Testis (tissue), 2 donors: ENCODE results near the gene SOBP.

Experiments
- POLR2A ChIP-seq: fragments of 450-650 bp; IDR thresholded peaks from one replicate; pipeline ENCODE4 v1.6.1; 2017; ENCODE audit warnings: antibody characterized with exemption, mild to moderate bottlenecking, moderate library complexity
- TF ChIP-seq, protein P1 (sequence below), 3 experiments: fragments of 450-650 bp in 2 of 3; fragments of 200-600 bp in 1 of 3; sonication (generic) in 1 of 3; IDR thresholded peaks; one replicate each; pipeline ENCODE4 v1.5.1; 2016 to 2019; ENCODE audit warnings: antibody characterized with exemption in 3 of 3, mild to moderate bottlenecking in 2 of 3, moderate library complexity in 1 of 3

- TF ChIP-seq, protein P1, sequence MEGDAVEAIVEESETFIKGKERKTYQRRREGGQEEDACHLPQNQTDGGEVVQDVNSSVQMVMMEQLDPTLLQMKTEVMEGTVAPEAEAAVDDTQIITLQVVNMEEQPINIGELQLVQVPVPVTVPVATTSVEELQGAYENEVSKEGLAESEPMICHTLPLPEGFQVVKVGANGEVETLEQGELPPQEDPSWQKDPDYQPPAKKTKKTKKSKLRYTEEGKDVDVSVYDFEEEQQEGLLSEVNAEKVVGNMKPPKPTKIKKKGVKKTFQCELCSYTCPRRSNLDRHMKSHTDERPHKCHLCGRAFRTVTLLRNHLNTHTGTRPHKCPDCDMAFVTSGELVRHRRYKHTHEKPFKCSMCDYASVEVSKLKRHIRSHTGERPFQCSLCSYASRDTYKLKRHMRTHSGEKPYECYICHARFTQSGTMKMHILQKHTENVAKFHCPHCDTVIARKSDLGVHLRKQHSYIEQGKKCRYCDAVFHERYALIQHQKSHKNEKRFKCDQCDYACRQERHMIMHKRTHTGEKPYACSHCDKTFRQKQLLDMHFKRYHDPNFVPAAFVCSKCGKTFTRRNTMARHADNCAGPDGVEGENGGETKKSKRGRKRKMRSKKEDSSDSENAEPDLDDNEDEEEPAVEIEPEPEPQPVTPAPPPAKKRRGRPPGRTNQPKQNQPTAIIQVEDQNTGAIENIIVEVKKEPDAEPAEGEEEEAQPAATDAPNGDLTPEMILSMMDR (IDR thresholded peaks at IDR 0.05): no peak
- no peak for TF ChIP-seq POLR2A
Observed at GRCh38 chr6:107590378-107590777, 100.5 kb downstream of the SOBP start.
